ENCODE results near the gene SRGAP1. TPM values are rescaled to one million over a fixed set of nuclear protein-coding genes. Genes with fewer than 3 reads are reported as not detected.

The SRGAP1 gene
- total RNA-seq, 4 donors from 2014 or later = 13.1 to 81.5 (median 22.4) TPM

GRCh38 chr12:63944586-63945228 lies 100.2 kb downstream of the SRGAP1 start:
- H3K4me1 ChIP-seq = peaks cover 0 to 54% (median 20%) of the 10 kb centered on the region in 4 donors
- H3K27me3 ChIP-seq = no peaks in the 10 kb centered on the region
- peak overlapping the region in 2 of 4 donors; percentile 44 to 55 for H3K27ac ChIP-seq
- DNase-seq (ENCODE audit: low spot score in 2 of 2) = no peak
- H3K36me3 ChIP-seq = no peaks in the 10 kb centered on the region
- WGBS, 2 donors = 64 to 68% methylated on average over 5 of the region's 5 CpGs
- no peak overlapping the region for H3K4me3 ChIP-seq
- no peaks in the 10 kb centered on the region for H3K9me3 ChIP-seq
- TF ChIP-seq EP300 (IDR thresholded peaks at IDR 0.05) = peak in 1 of 2 donors; percentile 26
- no peak for TF ChIP-seq POLR2A (IDR thresholded peaks at IDR 0.05)

- Histone ChIP-seq H3K9me3 (no peaks in the 10 kb centered on the region), H3K4me1 (peaks cover 0 to 54% (median 20%) of the 10 kb centered on the region in 4 donors), H3K27ac (peak overlapping the region in 2 of 4 donors; percentile 11 to 36), H3K36me3 (no peaks in the 10 kb centered on the region), H3K4me3 (no peak overlapping the region), H3K27me3 (no peaks in the 10 kb centered on the region)
- TF ChIP-seq EP300 (IDR thresholded peaks at IDR 0.05) = no peak
- no peak for TF ChIP-seq CTCF (IDR thresholded peaks at IDR 0.05)
- no peak for TF ChIP-seq POLR2A (IDR thresholded peaks at IDR 0.05)
- no peak for DNase-seq (ENCODE audit: low spot score in 2 of 2)
Observed at GRCh38 chr12:63945777-63946176, 101.3 kb downstream of the SRGAP1 start.

GRCh38 chr12:63948211-63948610 lies 103.7 kb downstream of the SRGAP1 start:
- Histone ChIP-seq H3K27ac (peak overlapping the region in 2 of 4 donors; percentile 60 to 61), H3K4me3 (no peak overlapping the region), H3K27me3 (no peaks in the 10 kb centered on the region), H3K9me3 (no peaks in the 10 kb centered on the region), H3K36me3 (no peaks in the 10 kb centered on the region), H3K4me1 (peaks cover 0 to 49% (median 12%) of the 10 kb centered on the region in 4 donors)
- TF ChIP-seq POLR2A (IDR thresholded peaks at IDR 0.05) = no peak
- TF ChIP-seq EP300 (IDR thresholded peaks at IDR 0.05) = no peak
- TF ChIP-seq CTCF (IDR thresholded peaks at IDR 0.05) = no peak
- DNase-seq (ENCODE audit: low spot score in 2 of 2) = no peak

GRCh38 chr12:63949902-63950301 lies 105.4 kb downstream of the SRGAP1 start:
- Histone ChIP-seq H3K27ac (peak overlapping the region; percentile 15 to 82 (median 69)), H3K4me1 (peaks cover 0 to 48% (median 15%) of the 10 kb centered on the region in 4 donors), H3K27me3 (no peaks in the 10 kb centered on the region), H3K9me3 (no peaks in the 10 kb centered on the region), H3K4me3 (no peak overlapping the region), H3K36me3 (no peaks in the 10 kb centered on the region)
- no peak for TF ChIP-seq CTCF (IDR thresholded peaks at IDR 0.05)
- peak in 1 of 2 donors; percentile 9 for TF ChIP-seq EP300 (IDR thresholded peaks at IDR 0.05)
- DNase-seq (ENCODE audit: low spot score in 2 of 2) = peak in 1 of 2 donors; percentile 28
- WGBS, 2 donors = 11 to 31% methylated on average over 2 of the region's 2 CpGs

- no peak overlapping the region for H3K4me3 ChIP-seq
- H3K27ac ChIP-seq = peak overlapping the region in 3 of 4 donors; percentile 27 to 82 (median 81)
- DNase-seq (ENCODE audit: low spot score in 2 of 2) = no peak
- WGBS, 2 donors = 63 to 71% methylated on average over 1 of the region's 1 CpG
- H3K4me1 ChIP-seq = peaks cover 0 to 65% (median 21%) of the 10 kb centered on the region in 4 donors
- no peaks in the 10 kb centered on the region for H3K9me3 ChIP-seq
- H3K27me3 ChIP-seq = no peaks in the 10 kb centered on the region
- no peaks in the 10 kb centered on the region for H3K36me3 ChIP-seq
- TF ChIP-seq EP300 (IDR thresholded peaks at IDR 0.05) = no peak
- TF ChIP-seq POLR2A (IDR thresholded peaks at IDR 0.05) = no peak
- TF ChIP-seq CTCF (IDR thresholded peaks at IDR 0.05) = no peak
Observed at GRCh38 chr12:63952995-63953394, 108.5 kb downstream of the SRGAP1 start.
